NCI-H774 (cell line): Measurements from ENCODE around the gene MINK1.
"Not testable (repeated sequence)": the region's sequence is repeated elsewhere in the genome, so short reads cannot be mapped to it uniquely, and the experiment has no call there.

Source experiments
- DNase-seq: peaks from one replicate; lab custom pipeline; 2025; lab: John Stamatoyannopoulos, UW

MINK1 gene

DNA sequence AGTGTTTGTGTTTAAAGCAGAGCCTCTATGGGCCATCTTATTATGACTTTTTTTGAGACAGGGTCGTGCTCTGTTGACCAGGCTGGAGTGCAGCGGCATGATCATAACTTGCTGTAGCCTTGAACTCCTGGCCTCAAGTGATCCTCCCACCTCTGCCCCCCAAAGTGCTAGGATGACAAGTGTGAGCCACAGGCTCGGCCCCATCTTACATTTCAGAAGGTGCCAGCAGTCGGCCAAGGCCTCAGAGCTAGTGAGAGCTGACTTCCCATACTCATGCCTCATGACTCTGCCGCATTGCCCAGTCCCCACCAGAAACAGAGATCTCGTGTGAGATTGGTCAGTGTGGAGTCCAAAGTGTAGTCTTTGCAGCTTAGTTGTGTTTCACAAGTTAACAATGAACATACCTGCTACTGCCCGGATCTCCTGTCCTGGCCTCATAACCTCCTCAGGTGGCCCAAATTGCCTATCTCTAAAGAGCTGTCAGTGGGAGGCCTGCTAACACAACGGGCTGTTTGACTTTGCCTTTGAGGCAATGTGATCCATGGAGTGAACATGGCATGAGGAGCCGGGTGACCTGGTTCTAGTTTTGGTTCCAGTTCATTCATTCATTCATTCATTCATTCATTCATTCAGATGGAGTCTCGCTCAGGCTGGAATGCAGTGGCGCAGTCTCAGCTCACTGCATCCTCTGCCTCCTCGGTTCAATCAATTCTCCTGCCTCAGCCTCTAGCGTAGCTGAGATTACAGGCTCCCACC lies 13.7 kb downstream of the MINK1 start:
- no peak for DNase-seq

DNA sequence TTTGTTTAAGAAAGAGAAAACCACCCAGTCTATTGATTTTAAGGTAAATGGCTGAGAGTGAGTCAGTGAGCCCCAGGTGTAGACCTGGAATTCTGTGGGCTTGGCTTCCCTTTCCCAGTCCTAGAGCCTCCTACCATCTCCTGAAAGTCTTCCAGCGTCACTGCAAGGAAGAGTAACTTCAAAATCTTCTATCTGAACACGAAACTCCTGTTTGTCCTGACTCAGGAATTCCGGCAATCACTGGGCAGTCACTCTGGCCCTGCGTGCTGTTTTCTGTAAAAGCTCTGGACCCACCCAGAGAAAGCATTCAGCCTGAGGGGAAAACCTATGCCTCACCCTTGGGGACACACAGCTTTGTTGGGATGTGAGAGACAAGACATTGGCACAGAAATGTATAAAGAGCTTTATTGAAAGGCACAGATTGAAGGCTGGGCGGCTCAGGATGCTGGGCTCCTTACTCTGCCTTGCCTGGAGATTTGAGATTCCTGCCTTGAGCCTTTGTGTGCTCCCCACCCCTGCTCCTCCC lies 15.9 kb downstream of the MINK1 start:
- no peak for DNase-seq

DNA sequence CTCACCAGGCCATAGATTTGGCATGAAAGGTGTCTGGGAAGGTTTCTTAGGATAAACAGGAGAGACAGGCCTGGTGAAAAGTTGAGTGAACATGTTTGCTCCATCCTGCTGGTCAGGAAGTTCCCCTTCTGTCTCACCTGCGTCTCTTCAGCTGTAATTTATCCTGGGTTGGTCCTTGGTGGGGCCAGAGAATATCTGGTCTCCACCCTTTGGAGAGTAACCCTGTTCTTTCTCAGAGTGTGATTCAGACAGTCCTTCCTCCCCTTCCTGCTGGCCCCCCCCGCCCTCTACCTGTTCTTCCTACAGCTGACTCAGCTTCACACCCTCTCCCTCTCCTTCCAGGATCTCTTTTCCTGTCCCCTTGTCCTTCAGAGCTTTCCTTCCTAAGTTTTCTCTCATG lies 17.1 kb downstream of the MINK1 start:
- no peak for DNase-seq

DNA sequence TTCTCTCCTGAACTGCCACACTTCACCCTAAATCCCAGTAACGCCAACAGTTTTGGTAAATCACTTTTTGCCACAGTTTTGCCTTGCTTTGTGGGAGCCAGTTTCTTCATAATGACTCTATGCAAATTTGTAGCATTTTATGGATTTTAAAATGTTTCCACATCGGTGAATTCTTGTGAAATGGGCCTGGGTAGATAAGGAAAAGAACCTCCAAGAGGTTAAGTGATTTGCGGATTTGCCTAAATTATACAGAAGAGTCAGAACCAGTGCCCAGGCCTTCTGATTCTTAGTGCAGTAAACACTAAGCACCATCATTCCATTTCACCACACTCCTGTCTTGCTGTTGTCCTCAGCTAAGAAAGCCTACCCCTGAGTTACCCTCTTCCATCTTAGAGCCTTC lies 17.9 kb downstream of the MINK1 start:
- DNase-seq = no peak

DNA sequence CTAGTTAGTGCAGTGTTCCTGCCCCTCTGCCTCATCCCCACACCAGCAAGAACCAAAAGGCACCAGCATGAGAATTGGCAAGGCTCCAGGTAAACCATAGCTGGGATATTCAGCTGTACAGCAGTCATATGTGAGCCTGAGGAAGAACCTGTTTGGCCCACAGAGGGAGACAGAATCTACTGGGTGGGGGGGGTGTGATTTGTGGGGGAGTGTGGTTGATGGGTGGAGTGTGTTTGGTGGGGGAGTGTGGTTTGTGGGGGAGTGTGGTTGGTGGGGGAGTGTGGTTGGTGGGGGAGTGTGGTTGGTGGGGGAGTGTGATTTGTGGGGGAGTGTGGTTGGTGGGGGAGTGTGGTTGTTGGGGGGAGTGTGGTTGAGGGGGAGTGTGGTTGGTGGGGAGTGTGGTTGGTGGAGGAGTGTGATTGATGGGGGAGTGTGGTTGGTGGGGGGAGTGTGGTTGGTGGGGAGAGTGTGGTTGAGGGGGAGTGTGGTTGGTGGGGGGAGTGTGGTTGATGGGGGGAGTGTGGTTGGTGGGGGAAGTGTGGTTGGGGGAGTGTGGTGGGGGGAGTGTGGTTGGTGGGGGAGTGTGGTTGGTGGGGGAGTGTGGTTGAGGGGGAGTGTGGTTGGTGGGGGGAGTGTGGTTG lies 19.5 kb downstream of the MINK1 start:
- no peak for DNase-seq

DNA sequence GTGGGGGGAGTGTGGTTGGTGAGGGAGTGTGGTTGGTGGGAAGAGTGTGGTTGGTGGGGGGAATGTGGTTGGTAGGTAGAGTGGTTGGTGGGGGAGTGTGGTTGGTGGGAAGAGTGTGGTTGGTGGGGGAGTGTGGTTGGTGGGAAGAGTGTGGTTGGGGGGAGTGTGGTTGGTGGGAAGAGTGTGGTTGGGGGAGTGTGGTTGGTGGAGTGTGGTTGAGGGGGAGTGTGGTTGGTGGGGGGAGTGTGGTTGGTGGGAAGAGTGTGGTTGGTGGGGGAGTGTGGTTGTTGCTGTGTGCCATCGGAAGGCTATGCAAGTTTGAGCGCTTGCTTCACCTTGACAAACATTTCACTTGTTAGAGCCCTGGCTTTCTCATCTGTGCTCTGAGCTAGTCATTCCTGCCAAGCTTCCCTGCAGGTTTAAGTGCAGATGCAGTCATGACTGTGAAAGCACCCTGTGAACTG lies 20.1 kb downstream of the MINK1 start:
- DNase-seq = no peak

DNA sequence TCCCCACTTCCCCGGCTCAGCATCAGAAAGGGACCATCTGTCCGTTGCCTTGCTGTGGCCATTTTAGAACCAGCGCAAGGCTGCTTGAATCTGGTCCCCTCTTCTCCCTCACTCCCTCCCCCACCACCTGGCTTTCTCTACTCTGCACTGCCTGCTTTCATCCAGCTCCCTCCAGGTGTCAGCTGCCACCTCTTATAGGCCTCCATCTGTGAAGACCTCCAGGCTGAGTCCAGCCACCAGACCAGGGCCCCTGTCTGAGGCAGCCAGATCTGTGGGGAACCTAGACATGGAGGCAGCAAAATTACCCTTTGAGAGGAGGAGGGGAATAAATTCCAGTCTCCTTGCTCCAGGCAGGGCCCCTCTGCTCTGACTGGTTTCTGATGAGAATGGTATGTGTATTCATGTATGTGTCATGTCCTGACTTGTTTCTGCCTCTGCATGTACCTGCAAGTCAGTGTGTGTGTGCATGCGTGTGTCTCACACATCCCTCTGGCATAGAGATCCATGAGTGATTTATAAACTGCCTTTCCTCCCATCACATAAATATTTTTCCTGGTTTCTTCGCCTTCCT lies 21.1 kb downstream of the MINK1 start:
- DNase-seq = no peak

DNA sequence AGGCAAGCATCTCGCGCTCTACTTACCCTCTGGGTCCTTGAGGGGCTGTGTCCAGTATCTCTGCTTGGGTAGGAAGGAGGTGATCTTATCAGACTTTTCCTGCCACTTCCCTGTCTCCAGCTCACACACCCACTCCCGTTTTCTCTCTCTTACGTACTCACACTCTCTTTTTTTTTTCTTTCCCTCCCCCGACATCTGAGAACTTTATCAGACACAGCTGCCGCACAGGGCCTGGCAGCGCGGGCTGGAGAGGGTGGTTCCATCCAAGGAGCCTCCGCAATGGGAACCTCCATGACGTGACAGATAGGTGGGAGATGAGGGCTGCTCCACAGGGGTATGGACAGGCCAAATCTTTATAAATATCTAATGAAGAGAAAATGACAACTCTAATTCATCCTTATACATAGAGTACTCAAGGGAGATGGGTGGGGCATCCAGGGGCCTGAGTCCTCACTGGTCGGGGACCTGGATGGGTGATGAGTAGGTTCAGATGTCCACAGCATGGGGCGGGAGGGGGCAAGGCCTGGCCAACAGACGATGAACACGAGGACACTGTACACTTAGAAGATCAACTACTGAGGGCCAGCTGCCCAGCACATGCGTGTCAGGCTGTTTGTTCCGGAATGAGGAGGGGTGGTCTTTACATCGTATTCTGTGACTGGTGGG lies 23.3 kb downstream of the MINK1 start:
- DNase-seq = no peak

DNA sequence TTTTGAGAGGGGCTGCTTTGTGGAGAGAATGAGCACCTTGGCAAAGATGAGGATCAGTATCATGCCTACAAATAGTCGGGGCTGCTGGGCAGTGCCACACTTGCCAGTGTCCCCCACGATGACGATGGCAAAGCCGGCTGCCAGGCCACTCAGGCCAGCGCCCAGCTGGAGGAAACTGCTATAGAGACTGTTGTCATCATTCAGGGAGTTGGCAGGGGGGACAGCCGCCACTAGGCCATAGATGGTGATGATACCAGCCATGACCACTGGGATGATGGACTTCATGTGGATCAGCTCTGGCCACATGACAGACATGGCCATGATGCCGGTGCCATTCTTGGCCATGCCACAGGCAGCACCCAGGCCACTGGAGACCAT lies 23.8 kb downstream of the MINK1 start:
- DNase-seq = no peak

DNA sequence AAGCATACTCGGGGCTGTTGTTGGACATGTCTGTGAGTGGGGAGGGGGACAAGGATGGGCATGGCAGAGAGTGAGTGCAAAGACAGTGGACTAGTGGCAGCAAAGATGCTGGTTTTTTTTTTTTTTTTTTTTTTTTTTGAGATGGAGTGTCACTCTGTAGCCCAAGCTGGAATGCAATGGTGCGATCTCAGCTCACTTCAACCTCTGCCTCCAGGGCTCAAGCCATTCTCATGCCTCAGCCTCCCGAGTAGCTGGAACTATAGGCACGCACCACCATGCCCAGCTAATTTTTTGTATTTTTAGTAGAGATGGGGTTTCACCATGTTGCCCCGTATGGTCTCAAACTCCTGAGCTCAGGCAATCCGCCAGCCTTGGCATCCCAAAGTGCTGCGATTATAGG lies 24.2 kb downstream of the MINK1 start:
- DNase-seq = not testable (repeated sequence)

DNA sequence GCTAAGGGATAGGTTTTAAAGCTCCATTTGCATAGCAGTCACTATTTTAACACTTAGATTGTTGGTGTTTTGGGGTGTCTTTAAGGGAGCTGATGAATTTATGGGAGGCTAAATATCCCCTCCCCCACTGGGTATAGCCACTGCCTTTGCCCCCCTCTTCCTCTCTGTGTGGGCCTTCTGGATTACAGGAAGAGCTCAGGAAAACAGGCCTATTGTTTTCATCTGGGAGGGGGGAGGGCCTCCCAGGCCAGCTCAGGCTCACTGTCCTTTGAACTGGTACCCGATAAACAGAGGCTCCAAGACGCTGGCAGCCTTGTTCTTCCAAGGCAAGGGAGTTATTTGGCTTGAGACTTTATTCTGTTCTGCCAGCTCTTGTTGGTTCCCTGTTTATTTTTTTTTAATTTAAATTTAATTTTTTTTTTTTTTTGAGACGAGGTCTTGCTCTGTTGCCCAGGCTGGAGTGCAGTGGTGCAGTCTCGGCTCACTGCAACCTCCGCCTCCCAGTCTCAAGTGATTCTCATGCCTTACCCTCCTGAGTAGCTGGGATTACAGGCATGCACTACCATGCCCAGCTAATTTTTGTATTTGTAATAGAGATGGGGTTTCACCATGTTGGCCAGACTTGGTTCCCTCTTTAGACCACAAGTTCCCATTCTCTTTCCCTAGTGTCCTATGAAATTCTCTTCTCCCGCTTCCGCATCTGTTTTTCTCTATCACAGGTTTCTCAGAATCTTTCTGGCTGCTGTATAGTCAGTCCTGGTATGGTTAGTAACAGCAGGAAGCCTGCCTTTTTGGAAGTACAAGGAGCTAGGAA lies 25.1 kb downstream of the MINK1 start:
- DNase-seq = no peak

DNA sequence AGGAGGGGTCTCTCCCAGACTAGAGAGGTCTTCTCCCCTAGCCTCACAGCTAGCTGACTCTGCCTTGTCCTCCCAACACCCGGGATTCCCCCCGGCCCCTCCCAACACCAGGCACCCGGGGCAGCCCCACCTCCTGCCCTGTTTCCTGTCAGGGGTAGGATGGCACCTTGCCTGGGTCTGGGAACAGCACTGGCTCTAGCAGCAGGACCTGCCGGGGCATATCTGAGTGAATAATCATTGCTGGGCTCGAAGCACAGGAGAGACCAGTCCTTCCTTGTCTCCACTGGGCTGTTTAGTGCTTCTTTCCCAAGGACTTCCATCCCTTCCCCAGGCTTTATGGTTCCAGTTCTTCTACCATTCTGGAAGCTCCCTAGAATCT lies 25.7 kb downstream of the MINK1 start:
- DNase-seq = no peak

DNA sequence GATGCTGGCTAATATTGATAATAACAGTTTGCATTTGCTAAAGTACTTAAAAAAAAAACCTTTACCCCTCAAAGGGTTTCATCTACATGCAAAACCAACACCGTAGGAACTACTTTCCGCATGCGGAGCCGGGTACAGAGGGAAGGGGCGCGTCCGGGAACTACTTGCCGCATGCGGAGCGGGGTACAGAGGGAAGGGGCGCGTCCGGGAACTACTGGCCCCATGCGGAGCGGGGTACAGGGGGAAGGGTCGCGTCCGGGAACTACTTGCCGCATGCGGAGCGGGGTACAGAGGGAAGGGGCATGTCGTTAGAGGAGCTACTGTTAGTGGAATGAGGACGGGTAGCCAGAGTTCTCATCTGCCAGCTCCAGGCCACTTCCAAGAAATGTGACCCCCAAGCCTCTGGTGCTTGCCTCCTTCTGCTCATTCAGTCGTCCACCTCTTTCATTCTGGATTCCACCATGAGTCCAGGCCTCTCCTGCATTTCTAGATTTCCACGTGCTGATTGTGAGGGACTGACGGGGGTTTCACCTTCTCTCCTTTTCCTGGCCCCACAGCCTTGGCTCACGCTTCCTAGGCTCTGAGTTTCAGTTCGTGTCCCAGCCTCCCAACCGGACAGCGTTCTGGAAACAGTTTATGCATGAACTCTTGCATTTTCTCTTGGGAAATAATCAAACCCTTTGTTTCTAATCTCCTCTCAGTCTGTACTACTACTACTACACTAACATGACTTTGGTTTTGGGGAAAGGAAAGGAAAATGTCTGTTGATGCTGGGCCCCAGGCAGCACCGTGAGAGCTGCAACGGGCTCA lies 26.9 kb downstream of the MINK1 start:
- no peak for DNase-seq

DNA sequence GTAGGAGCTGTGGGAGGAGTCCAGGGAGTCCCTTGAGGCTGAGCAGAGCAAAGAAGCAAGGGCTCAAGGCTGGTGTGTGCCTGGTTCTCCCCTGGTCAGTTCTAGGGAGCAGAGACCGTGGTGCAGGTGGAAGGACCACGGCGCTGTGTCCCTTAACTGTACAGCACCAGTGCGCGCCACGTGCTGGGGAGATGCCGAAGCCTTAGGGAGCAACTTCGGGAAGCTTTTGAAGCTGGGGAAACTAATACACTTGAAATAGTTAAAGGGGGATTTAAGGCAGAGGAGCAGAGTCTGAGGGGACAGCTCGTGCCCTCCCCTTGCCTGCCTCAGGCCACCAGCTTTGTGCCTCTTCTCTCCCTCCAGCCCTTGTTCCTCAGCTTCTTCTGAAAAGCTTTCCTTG lies 27.5 kb downstream of the MINK1 start:
- DNase-seq = no peak

DNA sequence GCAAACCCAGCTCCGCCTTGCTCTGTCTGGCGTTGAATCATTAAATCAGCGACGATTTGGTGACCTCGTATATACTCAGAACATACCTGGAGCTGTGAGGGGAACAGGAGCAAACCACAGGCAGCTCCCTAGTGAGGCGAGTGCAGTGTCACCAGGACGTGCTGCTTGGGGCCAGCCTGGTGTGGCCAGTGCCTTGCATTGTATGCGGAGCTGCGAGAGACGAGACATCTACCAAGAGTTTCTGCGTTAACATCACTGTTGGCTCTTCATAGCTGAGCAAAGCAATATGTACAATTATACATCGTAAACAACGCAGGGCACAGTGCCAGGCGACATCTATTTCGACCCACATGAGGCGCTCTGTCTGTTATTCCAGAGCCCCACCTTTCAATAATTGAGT lies 27.9 kb downstream of the MINK1 start:
- no peak for DNase-seq

DNA sequence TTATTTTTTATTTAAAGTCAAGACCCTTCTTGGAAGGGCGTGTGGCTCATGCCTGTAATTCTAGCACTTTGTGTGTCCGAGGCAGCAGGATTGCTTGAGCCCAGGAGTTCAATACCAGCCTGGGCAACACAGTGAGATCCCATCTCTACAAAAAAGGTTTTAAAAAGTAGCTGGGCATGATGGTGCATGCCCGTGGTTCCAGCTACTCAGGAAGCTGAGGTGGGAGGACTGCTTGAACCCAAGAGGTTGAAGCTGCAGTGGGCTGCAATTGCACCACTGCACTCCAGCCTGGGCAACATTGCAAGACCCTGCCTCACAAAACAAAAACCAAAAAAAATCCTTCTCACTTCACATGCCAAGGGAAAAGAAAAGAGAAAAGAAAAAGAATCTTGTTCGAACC lies 29.6 kb downstream of the MINK1 start:
- no peak for DNase-seq

DNA sequence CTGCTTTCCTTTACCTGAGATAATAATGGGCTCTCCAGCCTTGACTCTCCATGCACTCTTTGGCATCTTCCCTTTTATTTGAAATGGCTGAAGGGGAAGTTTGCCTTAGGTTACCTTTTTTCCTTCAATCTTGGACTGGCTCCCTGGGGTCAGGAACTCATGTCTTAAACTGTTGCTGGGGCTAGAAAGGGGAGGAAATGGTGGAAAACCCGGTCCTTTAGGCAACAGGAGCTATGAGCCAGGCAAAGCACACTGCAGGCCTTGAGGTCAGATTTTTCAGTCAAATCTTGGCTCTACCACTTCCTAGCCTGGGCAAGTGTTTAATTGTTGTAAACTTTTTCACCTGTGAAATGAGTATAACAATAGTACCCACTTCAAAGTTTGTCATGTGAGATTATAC lies 30.2 kb downstream of the MINK1 start:
- DNase-seq = no peak

DNA sequence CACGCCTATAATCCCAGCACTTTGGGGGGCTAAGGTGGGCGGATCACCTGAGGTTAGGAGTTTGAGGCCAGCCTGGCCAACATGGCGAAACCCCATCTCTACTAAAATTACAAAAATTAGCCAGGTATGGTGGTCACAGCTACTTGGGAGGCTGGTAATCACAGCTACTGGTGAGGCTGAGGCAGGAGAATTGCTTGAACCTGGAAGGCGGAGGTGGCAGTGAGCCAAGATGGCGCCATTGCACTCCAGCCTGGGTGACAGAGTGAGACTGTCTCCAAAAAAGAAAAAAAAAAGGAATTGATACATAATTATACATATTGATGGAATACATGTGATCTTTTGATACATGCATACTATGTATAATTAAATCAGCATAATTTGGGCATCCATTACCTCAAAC lies 34.4 kb downstream of the MINK1 start:
- not testable (repeated sequence) for DNase-seq

DNA sequence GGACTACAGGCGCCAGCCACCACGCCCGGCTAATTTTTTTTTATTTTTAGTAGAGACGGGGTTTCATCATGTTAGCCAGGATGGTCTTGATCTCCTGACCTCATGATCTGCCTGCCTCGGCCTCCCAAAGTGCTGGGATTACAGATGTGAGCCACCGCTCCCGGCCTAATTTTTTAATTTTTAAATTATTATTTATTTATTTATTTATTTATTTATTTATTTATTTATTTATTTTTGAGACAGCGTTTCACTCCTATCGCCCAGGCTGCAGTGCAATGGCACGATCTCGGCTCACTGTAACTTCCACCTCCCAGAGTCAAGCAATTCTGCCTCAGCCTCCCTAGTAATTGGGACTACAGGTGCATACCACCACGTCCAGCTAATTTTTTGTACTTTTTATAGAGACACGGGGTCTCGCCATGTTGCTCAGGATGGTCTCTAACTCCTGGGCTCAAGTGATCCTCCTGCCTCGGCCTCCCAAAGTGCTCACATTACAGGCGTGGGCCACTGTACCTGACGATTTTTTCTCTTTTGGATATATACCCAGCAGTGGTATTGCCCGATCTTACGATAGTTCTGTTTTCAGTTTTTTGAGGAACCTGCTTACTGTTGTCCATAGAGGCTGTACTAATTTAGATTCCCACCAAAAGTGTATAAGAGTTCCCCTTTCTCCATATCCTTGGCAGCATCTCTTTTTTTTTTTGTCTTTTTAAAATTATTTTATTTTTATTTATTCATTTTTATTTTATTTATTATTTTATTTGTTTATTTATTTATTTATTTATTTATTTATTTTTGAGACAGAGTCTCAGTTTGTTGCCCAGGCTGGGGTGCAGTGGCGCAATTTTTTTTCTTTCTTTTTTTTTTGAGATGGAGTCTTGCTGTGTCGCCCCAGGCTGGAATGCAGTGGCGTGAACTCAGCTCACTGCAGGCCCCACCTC lies 36.2 kb downstream of the MINK1 start:
- not testable (repeated sequence) for DNase-seq

DNA sequence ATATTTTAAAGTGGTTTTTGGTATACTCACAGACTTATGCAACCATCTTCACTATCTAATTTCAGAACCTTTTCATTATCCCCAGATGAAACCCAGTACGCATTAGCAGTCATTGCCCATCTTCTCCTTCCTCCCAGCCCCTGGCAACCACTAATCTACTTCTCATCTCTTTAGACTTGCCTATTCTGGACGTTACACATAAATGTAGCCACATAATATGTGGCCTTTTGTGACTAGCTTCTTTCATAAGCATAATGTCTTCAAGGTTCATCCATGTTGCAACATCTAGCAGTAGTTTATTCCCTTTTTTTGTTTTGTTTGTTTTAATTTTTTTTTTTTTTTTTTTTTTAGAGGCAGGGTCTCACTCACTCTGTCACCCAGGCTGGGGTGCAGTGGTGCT lies 37.7 kb downstream of the MINK1 start:
- no peak for DNase-seq
